H1 (cell line): ENCODE results near the gene ABHD10. TPM values are rescaled to one million over a fixed set of nuclear protein-coding genes. Genes with fewer than 3 reads are reported as not detected.

ENCODE experiments used
- ASH2L ChIP-seq: fragments of 200-600, 300-600 bp; sonication (generic); IDR thresholded peaks from one replicate; pipeline ENCODE4 v1.7.1; 2017; ENCODE audit warnings: low read length
- BRCA1 ChIP-seq: IDR thresholded peaks from 2 replicates; pipeline ENCODE4 v1.6.1; 2012; ENCODE audit warnings: low read depth, low read length, improper control_type of control experiment
- CHD7 ChIP-seq: fragments of 300-600 bp; sonication (generic); IDR thresholded peaks from 2 replicates; pipeline ENCODE4 v1.7.1; 2012; ENCODE audit warnings: low read length, moderate library complexity, mild to moderate bottlenecking, inconsistent platforms; ENCODE audit not compliant: insufficient replicate concordance
- EP300 ChIP-seq, 2 experiments: IDR thresholded peaks; 1 replicate in 1 of 2; 2 replicates in 1 of 2; pipeline ENCODE4 v1.6.1; 2011 to 2012; ENCODE audit warnings: low read depth in 2 of 2, low read length in 2 of 2, mild to moderate bottlenecking in 2 of 2, borderline replicate concordance in 1 of 2, inconsistent platforms in 1 of 2, moderate library complexity in 1 of 2
- HDAC2 ChIP-seq, 2 experiments: fragments of 300-600 bp in 1 of 2; sonication (generic) in 1 of 2; IDR thresholded peaks; 2 replicates each; pipeline ENCODE4 v1.6.1; 2011 to 2012; ENCODE audit warnings: low read depth in 2 of 2, low read length in 2 of 2, mild to moderate bottlenecking in 2 of 2, moderate library complexity in 2 of 2, borderline replicate concordance in 1 of 2, inconsistent platforms in 1 of 2
- TCF12 ChIP-seq: IDR thresholded peaks from 2 replicates; pipeline ENCODE4 v1.6.1; 2011; ENCODE audit warnings: low read depth, mild to moderate bottlenecking, low read length
- polyA plus RNA-seq, 7 experiments: library from polyadenylated mRNA; depleted of rRNA in 3 of 7; stranded (reverse) in 5 of 7; unstranded in 2 of 7; fragments of >200 nt in 5 of 7; fragments of 200-250 nt in 2 of 7; gene quantifications; 1 replicate in 5 of 7; 2 replicates in 1 of 7; 4 replicates in 1 of 7; pipeline versions ENCODE4 v1.2.1 to v1.2.3, GENCODE V29; 2011 to 2013; ENCODE audit warnings: missing spikeins in 2 of 7, mixed read lengths in 2 of 7
- total RNA-seq: library from RNA; stranded (reverse); fragmentation: NEBNext Ultra II Directional; extraction: Animal tissue kit (Norgen Biotek cat#: 25700); gene quantifications from 2 replicates; pipeline ENCODE4 v1.2.1, GENCODE V29; 2021

ABHD10 gene
- total and polyA plus RNA-seq, 2 of the 8 experiments (the other 6 are each of a cell fraction or from before 2014, with no cell fraction given): 10.9 to 24.6 TPM

- TF ChIP-seq CHD7 (no peak), EP300 (IDR thresholded peaks at IDR 0.05; ENCODE audit: borderline replicate concordance in 1 of 2, low read depth in 2 of 2, low read length in 2 of 2) (no peak), HDAC2 (IDR thresholded peaks at IDR 0.05; ENCODE audit: borderline replicate concordance in 1 of 2, low read depth in 2 of 2, low read length in 2 of 2) (no peak), ASH2L (no peak), TCF12 (no peak), BRCA1 (no peak)
Observed at GRCh38 chr3:111937871-111938270, 41.0 kb upstream of the ABHD10 start (continued).
